Measurements from ENCODE around the gene HSPBAP1.
"Not testable (repeated sequence)": the region's sequence is repeated elsewhere in the genome, so short reads cannot be mapped to it uniquely, and the experiment has no call there.

The HSPBAP1 gene

DNA sequence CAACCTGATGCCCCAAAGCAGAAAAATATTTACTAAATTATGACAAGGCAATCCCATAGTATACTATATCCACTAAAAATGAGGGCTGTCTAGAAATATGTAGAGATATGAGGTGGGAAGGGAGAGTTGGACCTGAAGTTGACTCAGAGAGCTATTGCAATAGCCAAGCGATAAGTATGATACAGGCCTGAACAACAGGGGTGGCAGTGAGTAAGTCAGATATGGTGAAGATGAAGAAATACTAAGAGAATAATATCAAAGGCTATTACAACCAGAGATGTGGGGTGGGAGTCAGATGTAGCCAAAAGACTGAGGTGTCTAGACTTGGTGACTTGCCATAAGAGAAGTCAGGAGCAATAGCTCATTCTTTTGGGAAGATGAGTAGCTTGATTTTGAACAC is 9.2 kb downstream of the HSPBAP1 start:
- no peak for DNase-seq

DNA sequence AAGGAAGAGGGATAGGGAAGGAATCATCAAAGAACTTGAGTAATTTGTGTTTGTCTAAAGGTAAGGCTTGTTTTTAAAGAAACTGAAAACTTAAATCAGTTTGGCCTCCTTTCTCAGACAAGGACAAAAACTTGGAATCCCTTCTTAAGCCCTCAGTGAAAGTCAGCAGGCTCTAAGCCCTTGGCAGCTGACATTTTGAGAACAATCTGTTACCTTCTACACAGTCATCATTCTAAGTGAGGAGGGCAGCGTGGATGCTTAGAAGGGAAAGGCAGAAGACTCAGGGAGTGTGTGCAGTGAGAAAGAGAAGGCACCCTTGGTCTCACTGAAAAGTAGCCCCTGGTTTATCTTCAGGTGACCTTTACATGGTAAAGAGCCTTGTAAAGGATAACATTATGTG is 10.8 kb downstream of the HSPBAP1 start:
- no peak for DNase-seq

DNA sequence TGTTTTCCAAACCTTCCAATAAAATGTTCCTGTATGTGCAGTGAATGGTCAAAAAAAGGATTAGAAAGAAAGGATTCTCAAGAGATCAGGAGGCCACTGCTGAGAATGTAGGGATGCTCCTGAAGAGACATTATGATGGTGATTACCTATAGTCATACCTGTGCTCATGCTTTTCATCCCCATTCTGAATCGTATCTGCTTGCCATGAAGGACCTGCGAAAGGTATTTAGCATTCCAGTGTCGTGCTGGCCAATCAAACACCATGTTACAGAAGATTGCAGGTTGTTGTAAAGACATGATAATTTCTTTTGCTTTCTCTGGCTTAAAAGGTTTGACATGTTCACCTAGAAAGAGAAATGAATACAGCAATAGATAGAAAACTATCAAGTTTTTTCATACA is 16.1 kb downstream of the HSPBAP1 start:
- DNase-seq = no peak

DNA sequence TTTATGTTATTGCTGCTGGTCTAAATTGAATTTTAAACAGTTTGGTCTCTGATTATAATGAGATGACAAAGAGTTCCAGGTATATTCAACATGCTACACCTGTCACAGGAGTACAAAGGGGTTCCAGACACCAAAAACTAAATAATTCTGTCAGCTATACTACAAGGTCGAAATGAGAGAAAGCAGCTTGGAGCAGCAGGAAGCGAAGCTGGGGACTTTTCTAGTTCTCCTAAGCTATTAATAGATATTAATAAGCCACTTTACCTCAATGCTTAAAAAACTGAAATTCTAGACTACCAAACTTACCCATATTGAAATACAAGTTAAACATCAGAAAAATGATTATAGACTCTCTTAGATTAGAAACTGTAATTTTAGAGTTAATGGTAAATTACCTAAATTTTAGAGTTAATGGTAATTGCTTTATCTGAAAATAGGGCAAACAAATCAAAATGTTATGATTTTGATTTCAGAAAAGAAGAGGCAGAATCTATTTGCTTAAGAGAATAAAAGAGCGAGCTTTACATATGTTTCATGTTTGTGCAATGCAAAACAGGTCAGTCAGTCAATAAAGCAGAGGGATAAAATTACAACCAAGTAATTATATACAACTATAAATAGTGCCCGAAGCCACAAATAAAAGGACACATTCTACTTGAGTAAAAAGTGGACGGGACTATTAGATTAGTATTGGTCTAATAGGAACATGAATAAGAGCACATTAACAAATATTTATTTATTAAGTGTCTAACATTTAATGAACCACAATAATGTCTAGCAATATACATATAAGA is 16.8 kb downstream of the HSPBAP1 start:
- no peak for DNase-seq

DNA sequence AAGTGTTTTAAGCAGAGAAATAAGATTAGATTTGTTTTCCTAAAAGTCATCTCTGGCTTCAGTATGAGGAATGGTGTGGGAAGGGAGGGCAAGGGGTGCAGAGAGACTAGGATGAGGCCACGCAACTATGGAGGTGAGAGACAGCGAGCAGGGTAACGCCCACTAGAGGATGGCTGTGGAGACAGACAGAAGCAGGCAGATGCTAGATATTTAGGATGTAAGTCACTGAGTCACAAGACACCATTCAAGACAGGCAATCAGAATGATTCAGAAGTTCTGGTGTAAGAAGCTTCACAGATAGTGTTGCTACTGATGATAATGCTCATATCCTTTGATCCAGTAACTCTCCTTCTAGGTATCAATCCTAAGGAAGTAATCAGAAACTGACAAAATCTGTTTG is 19.1 kb downstream of the HSPBAP1 start:
- DNase-seq = no peak

DNA sequence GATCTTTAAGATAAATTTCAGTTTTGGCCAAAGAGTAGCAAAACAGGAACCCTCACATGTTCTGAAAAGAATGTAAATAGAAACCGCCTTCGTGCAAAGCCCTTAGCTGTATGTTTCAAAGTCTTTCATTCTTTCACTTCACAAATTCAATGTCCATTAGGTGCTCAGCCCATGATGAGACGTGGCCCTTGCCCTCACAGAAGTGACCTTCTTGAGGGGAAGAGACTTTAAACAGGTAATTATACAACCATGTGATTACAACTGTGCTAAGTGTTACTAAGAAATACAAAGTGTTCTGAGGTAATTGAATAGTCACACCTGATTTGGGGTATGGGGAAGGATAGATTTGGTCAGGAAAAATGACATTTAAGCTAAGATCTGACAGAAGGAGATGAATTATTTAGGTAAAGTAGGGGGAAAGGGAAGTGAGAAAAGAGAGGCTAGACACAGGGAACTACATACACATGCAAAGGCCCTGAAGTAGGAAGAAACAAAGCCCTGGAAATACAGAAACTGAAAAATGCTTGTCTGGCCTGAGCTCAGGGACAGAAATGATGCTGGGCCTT is 19.6 kb downstream of the HSPBAP1 start:
- DNase-seq = no peak

DNA sequence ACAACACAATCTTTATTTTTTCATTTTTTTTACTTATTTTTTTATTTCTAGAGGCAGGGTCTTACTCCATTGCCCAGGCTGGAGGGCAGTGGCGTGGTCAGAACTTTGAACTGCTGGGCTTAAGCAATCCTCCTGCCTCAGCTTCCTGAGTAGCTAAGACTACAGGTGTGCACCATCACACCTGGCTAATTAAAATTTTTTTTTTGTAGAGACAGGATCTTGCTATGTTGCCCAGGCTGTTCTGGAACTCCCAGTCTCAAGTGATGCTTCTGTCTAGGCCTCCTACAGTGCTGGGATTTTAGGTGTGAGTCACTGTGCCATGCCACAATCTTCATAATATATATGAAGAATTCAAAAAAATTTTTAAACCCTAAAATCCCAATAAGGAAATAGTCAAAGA is 20.8 kb downstream of the HSPBAP1 start:
- no peak for DNase-seq

DNA sequence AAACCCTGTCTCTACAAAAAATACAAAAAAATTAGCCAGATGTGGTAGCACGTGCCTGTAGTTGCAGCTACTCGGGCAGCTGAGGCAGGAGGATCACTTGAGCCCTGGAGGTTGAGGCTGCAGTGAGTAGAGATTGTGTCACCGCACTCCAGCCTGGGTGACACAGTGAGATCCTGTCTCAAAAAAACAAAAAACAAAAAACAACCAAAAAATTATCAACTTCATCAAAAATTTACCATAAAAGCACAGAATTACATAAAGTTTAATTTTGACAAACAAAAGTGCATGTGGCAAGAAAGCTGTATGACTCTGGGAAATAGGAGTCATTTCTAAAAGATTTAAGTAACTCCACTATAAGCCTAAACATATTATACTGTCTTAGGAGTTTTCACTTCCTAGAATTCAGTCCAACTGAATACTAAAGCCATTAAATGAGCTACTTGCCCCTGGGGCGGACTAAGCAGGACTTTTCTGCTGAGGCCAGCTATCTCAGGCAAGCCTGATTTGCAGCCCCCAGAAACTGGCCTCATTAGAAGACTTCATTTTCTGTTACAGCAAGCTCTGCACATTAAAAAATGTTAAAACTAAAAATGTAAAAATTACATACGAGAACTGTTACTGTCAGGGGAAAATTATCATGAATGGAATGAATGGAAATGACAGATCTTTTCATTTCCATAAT is 23.0 kb downstream of the HSPBAP1 start:
- no peak for DNase-seq

DNA sequence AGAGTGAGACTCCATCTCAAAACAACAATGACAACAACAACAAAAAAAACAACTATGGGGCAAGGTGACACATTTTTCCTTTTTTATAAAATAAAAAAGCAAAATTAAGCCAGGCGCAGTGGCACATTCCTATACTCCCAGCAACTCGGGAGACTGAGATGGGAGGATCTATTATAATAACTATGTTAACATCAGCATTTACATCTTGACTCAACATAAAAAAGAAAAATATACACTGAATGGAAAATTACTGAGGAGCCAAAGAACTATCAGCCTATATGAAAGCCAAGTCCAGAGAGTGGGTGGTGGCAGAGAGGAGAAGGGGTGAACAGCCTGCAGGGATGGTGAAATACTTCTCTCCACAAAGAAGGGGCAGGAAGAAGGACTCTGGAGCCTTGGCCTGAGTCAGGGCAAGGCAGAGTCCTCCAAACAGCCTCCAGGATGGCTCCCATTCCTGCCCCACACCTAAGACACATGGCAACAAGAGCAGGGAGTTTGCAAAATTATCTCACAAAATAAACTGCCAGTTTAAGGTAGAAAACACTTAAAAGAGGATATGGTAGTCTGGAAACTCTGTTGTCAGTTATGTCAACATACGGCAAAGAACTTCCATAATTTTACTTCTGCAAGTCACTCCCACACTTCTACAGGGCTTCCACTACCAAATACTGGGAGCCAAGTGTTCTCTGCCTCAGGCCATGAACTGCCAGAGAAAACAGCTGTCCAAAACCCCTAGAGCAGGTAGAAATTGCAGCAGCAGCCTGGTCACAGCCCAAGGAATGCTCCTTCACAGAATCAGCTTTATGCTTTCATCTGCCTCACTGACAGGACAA is 25.9 kb downstream of the HSPBAP1 start:
- no peak for DNase-seq

DNA sequence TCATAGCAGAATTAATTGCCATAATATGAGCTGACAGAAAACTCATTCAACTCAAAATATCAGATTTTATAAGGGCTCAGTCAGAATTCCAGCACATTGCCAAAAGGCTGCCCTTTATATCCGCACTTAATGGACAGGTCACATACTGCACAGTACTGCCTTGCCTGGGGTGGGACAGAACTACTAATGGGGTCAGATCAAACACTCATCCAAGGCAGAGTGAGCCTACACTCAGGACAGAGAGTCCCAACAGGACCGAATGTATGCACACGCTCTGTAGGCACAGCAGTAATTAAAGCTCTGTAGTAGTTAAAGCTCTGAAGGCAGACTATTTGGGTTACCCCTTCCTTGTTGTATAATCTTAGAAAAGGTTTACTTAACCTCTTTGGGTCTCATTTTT is 27.2 kb downstream of the HSPBAP1 start:
- no peak for DNase-seq

DNA sequence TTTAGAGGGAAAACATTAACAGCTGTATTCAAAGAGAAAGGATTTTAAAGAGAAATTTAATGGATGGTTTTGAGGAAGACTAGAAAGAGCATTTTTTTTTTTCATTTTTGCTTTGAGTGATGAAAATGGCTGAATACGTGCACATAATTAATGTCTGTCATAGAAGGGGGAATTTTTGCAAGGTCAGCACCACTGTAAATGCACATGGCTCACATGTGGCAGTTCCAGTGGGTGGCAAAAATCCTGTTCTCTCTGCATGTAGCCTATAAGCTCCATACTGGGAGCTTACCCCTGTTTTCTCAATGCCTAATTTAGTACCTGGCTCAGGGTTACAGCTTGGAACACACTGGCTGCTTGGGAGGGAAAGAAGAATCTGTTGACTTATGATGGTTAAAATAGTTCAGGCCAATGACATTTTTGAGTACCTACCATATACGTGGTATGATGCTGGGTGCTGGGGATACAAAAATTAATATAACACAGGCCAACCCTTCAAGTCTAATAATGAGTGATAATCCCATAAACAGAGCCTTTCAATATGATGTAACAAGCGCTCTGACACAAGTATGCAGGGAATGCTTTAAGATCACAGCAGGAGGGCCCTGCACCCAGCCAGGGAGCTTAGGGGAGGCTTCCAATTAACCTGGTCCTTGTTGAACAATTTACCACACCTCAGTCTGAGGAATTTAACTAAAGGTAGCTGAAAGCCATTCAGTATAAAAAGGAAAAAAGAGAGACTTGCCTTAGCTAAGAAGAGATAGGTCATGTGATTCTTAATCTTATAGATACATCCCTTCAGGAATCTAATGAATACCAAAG is 33.0 kb downstream of the HSPBAP1 start:
- peak; percentile 36 for DNase-seq

DNA sequence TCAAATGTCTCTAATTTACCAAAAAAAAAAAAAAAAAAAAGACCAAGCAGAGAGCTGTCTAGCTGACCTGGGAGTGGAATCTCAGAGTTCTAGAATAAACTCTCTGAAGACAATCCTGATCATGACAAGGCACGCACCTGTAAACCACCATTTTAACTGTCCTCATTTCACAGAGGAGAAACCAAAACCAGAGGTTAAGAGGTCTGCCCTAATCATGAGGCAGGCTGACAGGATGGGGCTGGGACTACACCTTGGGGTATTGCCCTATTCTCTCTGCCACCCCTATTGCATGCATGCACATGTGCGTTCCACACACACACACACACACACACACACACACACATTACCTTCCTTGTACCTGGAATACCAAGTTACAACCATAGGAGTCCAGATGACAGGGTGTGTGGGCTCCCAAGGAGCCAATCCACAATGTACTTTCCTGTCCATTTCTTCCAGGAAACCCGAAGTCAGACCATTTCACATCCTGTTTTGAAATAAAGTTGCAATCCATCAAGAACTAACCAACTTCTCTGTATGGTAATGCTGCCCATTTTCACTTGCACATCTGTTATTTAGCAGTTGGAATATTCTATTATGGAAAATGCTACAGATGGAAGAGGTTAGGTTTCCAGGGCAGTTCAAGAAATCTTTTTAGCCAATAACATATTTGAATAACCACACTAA is 34.6 kb downstream of the HSPBAP1 start:
- no peak for DNase-seq

DNA sequence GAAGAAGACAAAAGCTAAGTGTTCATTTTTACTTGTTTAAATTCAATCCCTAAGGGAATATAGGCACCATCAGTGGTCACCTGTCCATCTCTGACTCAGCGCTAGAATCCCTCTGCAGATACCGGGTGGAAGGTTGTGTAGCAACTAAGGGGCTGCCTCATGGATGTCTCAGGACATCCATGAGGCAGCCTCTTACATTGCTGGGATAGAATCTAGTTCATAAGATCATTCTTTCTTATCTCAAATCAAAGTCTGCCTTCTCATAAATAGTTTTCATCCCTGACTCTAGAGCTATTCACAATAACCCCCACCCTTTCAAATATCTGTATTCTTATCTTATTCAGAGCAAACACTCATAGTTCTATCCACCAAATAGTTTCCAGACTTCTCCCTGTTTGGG is 38.1 kb downstream of the HSPBAP1 start:
- no peak for DNase-seq

DNA sequence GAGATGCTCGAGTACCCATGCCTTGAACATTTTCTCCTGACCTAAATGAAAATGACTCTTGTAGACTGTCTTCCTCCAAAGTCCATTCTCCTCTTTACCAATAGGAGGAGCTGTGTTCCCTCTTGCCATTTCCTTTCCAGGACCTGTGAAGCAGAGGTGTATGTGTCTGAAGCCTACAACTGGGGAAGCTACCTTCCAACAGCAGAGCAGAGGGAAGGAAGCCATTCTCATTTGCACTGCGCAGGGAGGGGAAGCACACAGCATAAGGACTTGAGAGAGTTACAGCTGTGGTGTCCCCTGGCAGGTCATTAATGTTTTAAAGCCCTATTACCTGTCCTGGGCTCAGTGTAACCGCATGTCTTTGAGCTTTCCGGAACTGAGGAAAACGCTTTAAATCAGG is 38.7 kb downstream of the HSPBAP1 start:
- peak; percentile 20 for DNase-seq

DNA sequence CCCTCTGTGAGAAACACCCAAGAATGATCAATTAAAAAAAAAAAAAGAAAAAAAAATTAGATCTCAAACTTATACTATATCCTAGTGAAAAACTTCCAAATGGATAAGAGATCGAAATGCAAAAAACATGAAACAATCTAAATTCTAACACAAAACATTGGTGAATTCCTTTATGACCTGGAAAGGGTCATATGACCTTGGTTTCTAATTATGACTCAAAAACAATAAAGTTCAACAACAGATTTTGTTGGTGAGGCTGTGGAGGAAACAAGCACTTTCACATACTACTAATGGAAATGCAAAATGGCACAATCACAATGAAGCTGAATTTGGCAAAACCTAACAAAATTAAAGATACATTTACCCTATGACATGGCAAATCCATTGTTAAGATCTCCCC is 45.3 kb downstream of the HSPBAP1 start:
- DNase-seq = no peak

DNA sequence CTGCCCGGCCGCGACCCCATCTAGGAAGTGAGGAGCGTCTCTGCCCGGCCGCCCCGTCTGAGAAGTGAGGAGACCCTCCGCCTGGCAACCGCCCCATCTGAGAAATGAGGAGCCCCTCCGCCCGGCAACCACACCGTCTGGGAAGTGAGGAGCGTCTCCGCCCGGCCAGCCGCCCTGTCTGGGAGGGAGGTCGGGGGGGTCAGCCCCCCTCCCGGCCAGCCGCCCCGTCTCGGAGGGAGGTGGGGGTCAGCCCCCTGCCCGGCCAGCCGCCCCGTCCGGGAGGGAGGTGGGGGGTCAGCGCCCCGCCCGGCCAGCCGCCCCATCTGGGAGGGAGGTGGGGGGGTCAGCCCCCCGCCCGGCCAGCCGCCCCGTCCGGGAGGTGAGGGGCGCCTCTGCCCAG is 46.3 kb downstream of the HSPBAP1 start:
- not testable (repeated sequence) for DNase-seq

DNA sequence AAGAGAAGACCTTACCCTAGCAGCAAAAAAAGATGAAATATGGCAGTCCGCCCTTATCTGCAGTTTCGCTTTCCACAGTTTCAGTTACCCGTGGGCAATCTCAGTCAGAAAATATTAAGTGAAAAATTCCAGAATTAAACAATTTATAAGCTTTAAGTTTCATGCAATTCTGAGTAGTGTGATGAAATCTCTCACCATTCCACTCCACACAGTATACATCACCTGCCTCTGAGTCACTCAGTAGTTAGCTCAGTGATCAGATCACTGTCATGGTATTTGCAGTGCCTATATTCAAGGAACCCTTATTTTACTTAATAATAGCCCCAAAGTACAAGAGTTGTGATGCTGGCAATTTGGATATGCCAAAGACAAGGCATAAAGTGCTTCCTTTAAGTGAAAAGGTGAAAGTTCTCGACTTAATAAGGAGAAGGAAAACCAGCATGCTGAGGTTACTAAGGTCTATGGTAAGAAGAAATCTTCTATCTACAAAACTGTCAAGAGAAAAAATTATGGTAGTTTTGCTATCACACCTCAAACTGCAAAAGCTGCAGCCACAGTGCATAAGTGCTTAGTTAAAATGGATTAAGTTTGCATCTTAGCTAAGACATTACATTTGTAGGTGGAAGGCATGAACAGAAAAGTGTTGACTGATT is 48.1 kb downstream of the HSPBAP1 start:
- peak; percentile 28 for DNase-seq

DNA sequence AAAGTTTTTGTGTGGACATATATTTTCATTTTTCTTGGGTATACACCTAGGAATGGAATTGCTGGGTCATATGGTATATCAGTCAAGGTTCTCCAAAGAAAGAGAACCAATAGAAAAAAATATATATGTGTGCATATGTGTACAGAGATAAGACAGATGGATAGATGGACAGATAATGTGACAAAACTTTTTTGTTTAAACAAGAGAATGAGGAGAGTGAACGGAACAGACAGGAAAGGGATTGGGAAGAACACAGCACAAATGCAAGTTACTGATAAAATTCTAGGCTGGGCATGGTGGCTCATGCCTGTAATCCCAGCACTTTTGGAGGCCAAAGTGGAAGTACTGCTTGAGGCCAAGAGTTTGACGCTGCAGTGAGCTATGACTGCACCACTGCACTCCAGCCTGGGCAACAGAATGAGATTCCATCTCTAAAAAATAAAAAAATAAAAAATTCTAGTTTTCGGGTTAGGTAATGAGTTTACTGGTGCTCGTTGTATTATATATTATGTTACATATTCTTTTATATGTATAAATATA is 50.0 kb downstream of the HSPBAP1 start:
- DNase-seq = no peak

DNA sequence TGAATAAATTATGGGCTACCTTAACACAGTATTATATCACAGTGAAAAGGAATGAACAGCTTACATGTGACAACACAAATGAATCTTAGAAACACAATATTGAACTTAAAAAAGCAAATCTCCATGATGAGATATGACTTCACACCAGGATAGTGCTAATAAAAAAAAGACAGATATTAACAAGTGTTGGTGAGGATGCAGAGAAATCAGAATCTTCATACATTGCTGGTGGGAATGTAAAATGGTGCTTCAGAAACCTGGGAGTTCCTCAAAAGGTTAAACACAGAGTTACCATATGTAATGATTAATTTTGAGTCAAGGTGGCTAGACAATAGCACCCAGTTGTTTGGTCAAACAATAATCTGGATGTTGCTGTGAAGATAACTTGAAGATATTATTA is 51.4 kb downstream of the HSPBAP1 start:
- DNase-seq = no peak

DNA sequence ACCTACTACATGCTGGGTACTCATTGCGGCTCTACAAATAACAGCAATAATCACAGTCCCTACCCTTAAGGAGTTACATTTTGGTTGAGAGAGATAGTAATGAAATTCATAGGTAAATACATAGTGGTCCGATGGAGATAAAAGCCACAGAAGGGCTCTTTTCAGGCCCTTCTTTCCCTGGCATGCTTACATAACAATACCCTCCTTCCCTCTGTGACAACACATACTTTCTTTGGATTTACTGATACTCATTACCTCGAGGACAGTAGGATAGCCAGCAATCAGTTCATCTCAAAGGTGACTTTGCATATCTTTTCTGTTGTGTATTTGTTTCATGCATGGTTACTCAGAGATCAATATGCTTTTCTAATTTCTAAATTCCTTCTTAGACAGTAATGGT is 54.5 kb downstream of the HSPBAP1 start:
- DNase-seq = no peak
